WTC11 (cell line): ENCODE measurements around the gene MLX. TPM values are rescaled to one million over a fixed set of nuclear protein-coding genes. Genes with fewer than 3 reads are reported as not detected.
A peak's percentile ranks its signal among the peaks of the same experiment; 100 is the strongest.

ENCODE experiments used
- CBFB ChIP-seq: sonication (generic); formaldehyde crosslinking; IDR thresholded peaks from 2 replicates; pipeline ENCODE4 v1.8.1; 2022; ENCODE audit warnings: mild to moderate bottlenecking, low read depth, missing genetic modification reagents
- CDX4 ChIP-seq: fragments of 250-450 bp; sonication (Bioruptor Pico); IDR thresholded peaks from 2 replicates; pipeline ENCODE4 v1.9.0; 2021; ENCODE audit warnings: moderate library complexity, mild to moderate bottlenecking, inconsistent platforms, borderline replicate concordance
- ELF4 ChIP-seq: sonication (generic); formaldehyde crosslinking; IDR thresholded peaks from 2 replicates; pipeline ENCODE4 v1.8.1; 2022; ENCODE audit warnings: low read depth, mild to moderate bottlenecking, moderate library complexity, missing genetic modification reagents
- ERG ChIP-seq: fragments of 250-450 bp; sonication (Bioruptor Pico); IDR thresholded peaks from 2 replicates; pipeline ENCODE4 v1.8.0; 2021; ENCODE audit warnings: mild to moderate bottlenecking
- FOXP4 ChIP-seq: sonication (generic); formaldehyde crosslinking; IDR thresholded peaks from 2 replicates; pipeline ENCODE4 v1.8.0; 2022; ENCODE audit warnings: mild to moderate bottlenecking, missing genetic modification reagents
- GABPB1 ChIP-seq: sonication (generic); formaldehyde crosslinking; IDR thresholded peaks from 2 replicates; pipeline ENCODE4 v1.8.1; 2023; ENCODE audit warnings: mild to moderate bottlenecking, missing genetic modification reagents
- GTF2I ChIP-seq: fragments of 250-450 bp; sonication (Bioruptor Pico); conservative IDR thresholded peaks from 2 replicates; pipeline ENCODE4 v1.4.0; 2021; ENCODE audit warnings: mild to moderate bottlenecking
- NFE2L1 ChIP-seq: sonication (generic); formaldehyde crosslinking; IDR thresholded peaks from 2 replicates; pipeline ENCODE4 v1.8.1; 2023; ENCODE audit warnings: missing genetic modification reagents
- NFYB ChIP-seq: sonication (generic); formaldehyde crosslinking; conservative IDR thresholded peaks from 2 replicates; pipeline ENCODE4 v1.8.0; 2022; ENCODE audit warnings: low read depth, missing genetic modification reagents
- NR2C2 ChIP-seq: sonication (generic); formaldehyde crosslinking; IDR thresholded peaks from 2 replicates; pipeline ENCODE4 v1.8.0; 2022; ENCODE audit warnings: mild to moderate bottlenecking, missing genetic modification reagents
- SOX15 ChIP-seq: fragments of 250-450 bp; sonication (Bioruptor Pico); IDR thresholded peaks from 2 replicates; pipeline ENCODE4 v1.9.0; 2021; ENCODE audit warnings: mild to moderate bottlenecking
- TEAD1 ChIP-seq: sonication (generic); formaldehyde crosslinking; IDR thresholded peaks from 2 replicates; pipeline ENCODE4 v1.8.0; 2022; ENCODE audit warnings: mild to moderate bottlenecking, missing genetic modification reagents
- ZBTB21 ChIP-seq: sonication (generic); formaldehyde crosslinking; IDR thresholded peaks from 2 replicates; pipeline ENCODE4 v1.8.1; 2023; ENCODE audit warnings: mild to moderate bottlenecking, missing genetic modification reagents, borderline replicate concordance
- ZMAT4 ChIP-seq: fragments of 250-450 bp; sonication (Bioruptor Pico); IDR thresholded peaks from 2 replicates; pipeline ENCODE4 v1.9.0; 2021; ENCODE audit warnings: mild to moderate bottlenecking
- ZNF121 ChIP-seq: sonication (generic); formaldehyde crosslinking; IDR thresholded peaks from 2 replicates; pipeline ENCODE4 v1.8.0; 2023; ENCODE audit warnings: missing genetic modification reagents
- ZNF232 ChIP-seq: sonication (generic); formaldehyde crosslinking; IDR thresholded peaks from 2 replicates; pipeline ENCODE4 v1.8.0; 2022; ENCODE audit warnings: mild to moderate bottlenecking, missing genetic modification reagents
- ZNF263 ChIP-seq: sonication (generic); formaldehyde crosslinking; IDR thresholded peaks from 2 replicates; pipeline ENCODE4 v1.8.1; 2022; ENCODE audit warnings: low read depth, mild to moderate bottlenecking, moderate library complexity, missing genetic modification reagents
- ZNF425 ChIP-seq: fragments of 250-450 bp; sonication (Bioruptor Pico); conservative IDR thresholded peaks from 2 replicates; pipeline ENCODE4 v1.9.0; 2021; ENCODE audit warnings: mild to moderate bottlenecking
- total RNA-seq: library from RNA; stranded (reverse); gene quantifications from 3 replicates; pipeline ENCODE4 v1.2.3, GENCODE V29; 2021
- TF ChIP-seq, protein P1 (sequence below): sonication (generic); formaldehyde crosslinking; IDR thresholded peaks from 2 replicates; pipeline ENCODE4 v1.8.1; 2023; ENCODE audit warnings: mild to moderate bottlenecking, missing genetic modification reagents, moderate library complexity
- TF ChIP-seq, protein P2 (sequence below): sonication (generic); formaldehyde crosslinking; IDR thresholded peaks from 2 replicates; pipeline ENCODE4 v1.8.1; 2022; ENCODE audit warnings: mild to moderate bottlenecking, moderate library complexity, missing genetic modification reagents
- TF ChIP-seq, protein P3 (sequence below): sonication (generic); formaldehyde crosslinking; IDR thresholded peaks from 2 replicates; pipeline ENCODE4 v1.8.1; 2023; ENCODE audit warnings: mild to moderate bottlenecking, missing genetic modification reagents, moderate library complexity
- TF ChIP-seq, protein P4 (sequence below): sonication (generic); formaldehyde crosslinking; IDR thresholded peaks from 2 replicates; pipeline ENCODE4 v1.8.1; 2022; ENCODE audit warnings: missing genetic modification reagents, borderline replicate concordance
- TF ChIP-seq, protein P5 (sequence below): sonication (generic); formaldehyde crosslinking; IDR thresholded peaks from 2 replicates; pipeline ENCODE4 v1.8.0; 2022; ENCODE audit warnings: missing genetic modification reagents
- TF ChIP-seq, protein P6 (sequence below): sonication (generic); formaldehyde crosslinking; IDR thresholded peaks from 2 replicates; pipeline ENCODE4 v1.8.0; 2022; ENCODE audit warnings: mild to moderate bottlenecking, missing genetic modification reagents

MLX gene
- total RNA-seq, 1 experiment from 2014 or later, result 34.9 TPM

DNA sequence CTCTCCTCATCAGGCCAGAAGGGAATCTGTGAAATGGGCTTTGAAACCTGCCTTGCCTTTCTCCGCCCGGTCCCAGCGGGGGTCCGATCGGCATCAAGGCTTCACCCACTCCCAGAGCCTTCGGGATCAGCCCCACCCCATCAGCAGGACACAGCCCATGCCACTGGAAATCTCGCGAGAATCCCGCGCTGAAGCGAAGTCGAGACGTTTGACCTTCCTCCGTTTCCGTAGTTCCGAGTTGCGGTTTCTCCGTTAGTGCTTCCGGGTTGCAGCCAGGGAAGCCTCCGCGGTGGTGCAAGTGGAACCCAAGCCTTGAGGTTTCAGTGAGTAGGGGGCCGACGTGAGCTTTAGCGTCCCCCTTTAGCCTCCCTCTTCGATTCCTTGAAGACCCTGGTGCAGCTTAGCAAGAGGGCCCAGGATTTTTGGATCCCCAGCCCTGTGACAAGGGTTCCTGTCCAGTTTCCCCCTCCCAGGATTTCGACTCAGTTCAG is 5.0 kb upstream of the MLX start, which contains the start of gene COASY (continued):
- TF ChIP-seq TEAD1, result peak; percentile 75; the same call in 1 of the 2 replicates
- no peak for TF ChIP-seq NFE2L1 (CRISPR knock-in tag)
- TF ChIP-seq GABPB1 (CRISPR knock-in tag), result peak; percentile 94
- TF ChIP-seq ZBTB21, result no peak
- TF ChIP-seq FOXP4 (CRISPR knock-in tag), result no peak
- TF ChIP-seq ZMAT4, result no peak
- no peak for TF ChIP-seq ZNF121 (CRISPR knock-in tag)
- no peak for TF ChIP-seq CDX4 (CRISPR knock-in tag)
- TF ChIP-seq SOX15, result no peak
- TF ChIP-seq, protein P1, sequence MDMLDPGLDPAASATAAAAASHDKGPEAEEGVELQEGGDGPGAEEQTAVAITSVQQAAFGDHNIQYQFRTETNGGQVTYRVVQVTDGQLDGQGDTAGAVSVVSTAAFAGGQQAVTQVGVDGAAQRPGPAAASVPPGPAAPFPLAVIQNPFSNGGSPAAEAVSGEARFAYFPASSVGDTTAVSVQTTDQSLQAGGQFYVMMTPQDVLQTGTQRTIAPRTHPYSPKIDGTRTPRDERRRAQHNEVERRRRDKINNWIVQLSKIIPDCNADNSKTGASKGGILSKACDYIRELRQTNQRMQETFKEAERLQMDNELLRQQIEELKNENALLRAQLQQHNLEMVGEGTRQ (CRISPR knock-in tag), result no peak
- TF ChIP-seq ZNF263 (CRISPR knock-in tag), result no peak
- TF ChIP-seq, protein P2, sequence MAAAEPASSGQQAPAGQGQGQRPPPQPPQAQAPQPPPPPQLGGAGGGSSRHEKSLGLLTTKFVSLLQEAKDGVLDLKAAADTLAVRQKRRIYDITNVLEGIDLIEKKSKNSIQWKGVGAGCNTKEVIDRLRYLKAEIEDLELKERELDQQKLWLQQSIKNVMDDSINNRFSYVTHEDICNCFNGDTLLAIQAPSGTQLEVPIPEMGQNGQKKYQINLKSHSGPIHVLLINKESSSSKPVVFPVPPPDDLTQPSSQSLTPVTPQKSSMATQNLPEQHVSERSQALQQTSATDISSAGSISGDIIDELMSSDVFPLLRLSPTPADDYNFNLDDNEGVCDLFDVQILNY (CRISPR knock-in tag), result peak; percentile 56; the same call in 1 of the 2 replicates
- no peak for TF ChIP-seq ZNF425 (CRISPR knock-in tag)
- TF ChIP-seq CBFB (CRISPR knock-in tag), result peak; percentile 78; the same call in 1 of the 2 replicates
- TF ChIP-seq, protein P3, sequence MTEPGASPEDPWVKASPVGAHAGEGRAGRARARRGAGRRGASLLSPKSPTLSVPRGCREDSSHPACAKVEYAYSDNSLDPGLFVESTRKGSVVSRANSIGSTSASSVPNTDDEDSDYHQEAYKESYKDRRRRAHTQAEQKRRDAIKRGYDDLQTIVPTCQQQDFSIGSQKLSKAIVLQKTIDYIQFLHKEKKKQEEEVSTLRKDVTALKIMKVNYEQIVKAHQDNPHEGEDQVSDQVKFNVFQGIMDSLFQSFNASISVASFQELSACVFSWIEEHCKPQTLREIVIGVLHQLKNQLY (CRISPR knock-in tag), result no peak
- TF ChIP-seq ZNF232 (CRISPR knock-in tag), result no peak
- TF ChIP-seq GTF2I (CRISPR knock-in tag), result no peak
- TF ChIP-seq, protein P4, sequence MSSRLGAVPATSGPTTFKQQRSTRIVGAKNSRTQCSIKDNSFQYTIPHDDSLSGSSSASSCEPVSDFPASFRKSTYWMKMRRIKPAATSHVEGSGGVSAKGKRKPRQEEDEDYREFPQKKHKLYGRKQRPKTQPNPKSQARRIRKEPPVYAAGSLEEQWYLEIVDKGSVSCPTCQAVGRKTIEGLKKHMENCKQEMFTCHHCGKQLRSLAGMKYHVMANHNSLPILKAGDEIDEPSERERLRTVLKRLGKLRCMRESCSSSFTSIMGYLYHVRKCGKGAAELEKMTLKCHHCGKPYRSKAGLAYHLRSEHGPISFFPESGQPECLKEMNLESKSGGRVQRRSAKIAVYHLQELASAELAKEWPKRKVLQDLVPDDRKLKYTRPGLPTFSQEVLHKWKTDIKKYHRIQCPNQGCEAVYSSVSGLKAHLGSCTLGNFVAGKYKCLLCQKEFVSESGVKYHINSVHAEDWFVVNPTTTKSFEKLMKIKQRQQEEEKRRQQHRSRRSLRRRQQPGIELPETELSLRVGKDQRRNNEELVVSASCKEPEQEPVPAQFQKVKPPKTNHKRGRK (CRISPR knock-in tag), result no peak
- TF ChIP-seq ELF4, result no peak
- TF ChIP-seq, protein P5, sequence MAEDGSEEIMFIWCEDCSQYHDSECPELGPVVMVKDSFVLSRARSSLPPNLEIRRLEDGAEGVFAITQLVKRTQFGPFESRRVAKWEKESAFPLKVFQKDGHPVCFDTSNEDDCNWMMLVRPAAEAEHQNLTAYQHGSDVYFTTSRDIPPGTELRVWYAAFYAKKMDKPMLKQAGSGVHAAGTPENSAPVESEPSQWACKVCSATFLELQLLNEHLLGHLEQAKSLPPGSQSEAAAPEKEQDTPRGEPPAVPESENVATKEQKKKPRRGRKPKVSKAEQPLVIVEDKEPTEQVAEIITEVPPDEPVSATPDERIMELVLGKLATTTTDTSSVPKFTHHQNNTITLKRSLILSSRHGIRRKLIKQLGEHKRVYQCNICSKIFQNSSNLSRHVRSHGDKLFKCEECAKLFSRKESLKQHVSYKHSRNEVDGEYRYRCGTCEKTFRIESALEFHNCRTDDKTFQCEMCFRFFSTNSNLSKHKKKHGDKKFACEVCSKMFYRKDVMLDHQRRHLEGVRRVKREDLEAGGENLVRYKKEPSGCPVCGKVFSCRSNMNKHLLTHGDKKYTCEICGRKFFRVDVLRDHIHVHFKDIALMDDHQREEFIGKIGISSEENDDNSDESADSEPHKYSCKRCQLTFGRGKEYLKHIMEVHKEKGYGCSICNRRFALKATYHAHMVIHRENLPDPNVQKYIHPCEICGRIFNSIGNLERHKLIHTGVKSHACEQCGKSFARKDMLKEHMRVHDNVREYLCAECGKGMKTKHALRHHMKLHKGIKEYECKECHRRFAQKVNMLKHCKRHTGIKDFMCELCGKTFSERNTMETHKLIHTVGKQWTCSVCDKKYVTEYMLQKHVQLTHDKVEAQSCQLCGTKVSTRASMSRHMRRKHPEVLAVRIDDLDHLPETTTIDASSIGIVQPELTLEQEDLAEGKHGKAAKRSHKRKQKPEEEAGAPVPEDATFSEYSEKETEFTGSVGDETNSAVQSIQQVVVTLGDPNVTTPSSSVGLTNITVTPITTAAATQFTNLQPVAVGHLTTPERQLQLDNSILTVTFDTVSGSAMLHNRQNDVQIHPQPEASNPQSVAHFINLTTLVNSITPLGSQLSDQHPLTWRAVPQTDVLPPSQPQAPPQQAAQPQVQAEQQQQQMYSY (CRISPR knock-in tag), result no peak
- TF ChIP-seq, protein P6, sequence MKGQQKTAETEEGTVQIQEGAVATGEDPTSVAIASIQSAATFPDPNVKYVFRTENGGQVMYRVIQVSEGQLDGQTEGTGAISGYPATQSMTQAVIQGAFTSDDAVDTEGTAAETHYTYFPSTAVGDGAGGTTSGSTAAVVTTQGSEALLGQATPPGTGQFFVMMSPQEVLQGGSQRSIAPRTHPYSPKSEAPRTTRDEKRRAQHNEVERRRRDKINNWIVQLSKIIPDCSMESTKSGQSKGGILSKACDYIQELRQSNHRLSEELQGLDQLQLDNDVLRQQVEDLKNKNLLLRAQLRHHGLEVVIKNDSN, result no peak
- TF ChIP-seq NR2C2 (CRISPR knock-in tag), result peak; percentile 95
- TF ChIP-seq ERG (CRISPR knock-in tag), result no peak
- TF ChIP-seq NFYB (CRISPR knock-in tag), result no peak
